Measurements from ENCODE around the gene CD80. TPM values are rescaled to one million over a fixed set of nuclear protein-coding genes. Genes with fewer than 3 reads are reported as not detected.

Gene CD80
- total RNA-seq, 1 experiment from 2014 or later, result 0.12 TPM

DNA sequence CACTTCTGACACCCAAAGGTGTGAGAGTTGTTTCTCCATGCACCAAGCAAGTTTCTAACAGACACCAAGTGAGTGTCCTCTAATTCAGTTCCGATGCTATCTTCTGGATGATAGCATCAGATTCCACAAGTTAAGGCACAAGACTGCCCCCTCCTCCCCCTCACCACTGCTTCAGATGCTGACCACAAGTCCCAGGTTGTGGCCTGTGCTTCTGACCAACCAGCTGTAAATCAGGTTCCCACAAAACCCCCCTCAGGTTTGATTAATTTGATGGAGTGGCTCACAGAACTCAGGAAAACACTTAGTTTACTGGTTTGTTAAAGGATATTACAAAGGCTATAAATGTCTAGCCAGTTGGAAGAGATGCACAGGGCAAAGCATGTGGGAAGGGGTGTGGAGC, 31.3 kb upstream of the CD80 start:
- Histone ChIP-seq H3K4me1 (peaks cover 37% of the 10 kb centered on the region), H3K4me3 (no peak overlapping the region)

DNA sequence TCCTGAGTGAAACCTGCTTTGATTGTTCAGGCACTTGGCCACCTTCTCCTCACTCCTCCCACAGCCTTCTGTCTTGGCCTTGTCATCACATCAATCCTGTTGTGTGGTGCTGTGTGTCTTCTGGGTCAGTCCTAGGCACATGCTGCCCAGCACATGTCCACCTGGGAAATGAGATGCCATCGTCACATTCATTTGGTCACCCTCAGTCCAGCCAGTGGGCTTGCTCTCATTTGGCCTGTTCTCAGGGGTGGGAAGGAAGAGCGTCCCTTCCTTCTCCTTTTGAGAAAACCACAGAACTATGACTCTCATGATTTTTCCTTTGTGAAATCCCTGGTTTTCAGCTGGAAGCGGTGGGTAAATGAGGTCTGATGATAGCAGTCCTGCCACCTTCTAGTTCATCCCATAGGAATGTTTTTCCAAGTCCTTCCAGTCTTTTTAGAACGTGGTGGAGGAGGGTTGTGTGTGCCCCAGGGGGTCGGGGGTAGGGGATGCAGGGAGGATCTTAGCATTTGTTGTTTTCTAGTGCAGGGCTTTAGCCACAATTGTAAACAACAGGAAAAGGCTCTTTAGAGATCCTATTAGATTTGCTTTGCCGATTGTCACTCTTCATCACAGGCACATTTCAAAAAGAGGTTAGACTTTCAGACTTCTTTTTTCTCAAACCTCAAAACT, 29.8 kb upstream of the CD80 start:
- H3K27ac ChIP-seq, result no peak overlapping the region
- H3K9me3 ChIP-seq (replicated peaks), result no peaks in the 10 kb centered on the region
- H3K4me3 ChIP-seq, result no peak overlapping the region

More for the DNA sequence above, 31.3 kb upstream of the CD80 start:
- H3K36me3 ChIP-seq, result no peaks in the 10 kb centered on the region
- no peak for DNase-seq
- H3K27me3 ChIP-seq, result no peaks in the 10 kb centered on the region
- no peaks in the 10 kb centered on the region for H3K9me3 ChIP-seq (replicated peaks)
- H3K27ac ChIP-seq, result no peak overlapping the region

DNA sequence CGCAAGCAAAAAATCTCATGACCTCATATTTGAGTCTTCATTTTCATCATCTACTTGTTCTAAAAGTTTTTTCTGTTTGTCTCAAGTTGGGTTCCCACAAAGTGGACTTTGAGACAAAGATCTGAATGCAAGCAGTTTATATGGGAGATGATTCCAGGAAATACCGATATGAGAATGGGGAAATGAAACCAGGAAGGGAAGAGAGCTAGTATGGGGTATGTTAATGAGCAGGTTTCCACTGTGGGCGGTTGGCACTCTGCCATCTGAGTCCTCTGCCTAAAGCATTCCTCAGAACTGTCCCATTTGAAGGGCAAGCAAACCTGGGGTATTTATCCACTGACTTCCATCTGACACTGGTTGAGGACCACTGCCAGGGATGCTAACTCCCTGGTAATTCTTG, 28.7 kb upstream of the CD80 start:
- Histone ChIP-seq H3K4me1 (peaks cover 31% of the 10 kb centered on the region), H3K4me3 (no peak overlapping the region), H3K27me3 (no peaks in the 10 kb centered on the region), H3K9me3 (replicated peaks) (no peaks in the 10 kb centered on the region), H3K36me3 (no peaks in the 10 kb centered on the region), H3K27ac (no peak overlapping the region; the same call in 1 of the 2 replicates)
- DNase-seq, result peak; percentile 33 to 58

More for the DNA sequence above, 29.8 kb upstream of the CD80 start:
- Histone ChIP-seq H3K36me3 (no peaks in the 10 kb centered on the region), H3K4me1 (peaks cover 31% of the 10 kb centered on the region), H3K27me3 (no peaks in the 10 kb centered on the region)
- no peak for DNase-seq

DNA sequence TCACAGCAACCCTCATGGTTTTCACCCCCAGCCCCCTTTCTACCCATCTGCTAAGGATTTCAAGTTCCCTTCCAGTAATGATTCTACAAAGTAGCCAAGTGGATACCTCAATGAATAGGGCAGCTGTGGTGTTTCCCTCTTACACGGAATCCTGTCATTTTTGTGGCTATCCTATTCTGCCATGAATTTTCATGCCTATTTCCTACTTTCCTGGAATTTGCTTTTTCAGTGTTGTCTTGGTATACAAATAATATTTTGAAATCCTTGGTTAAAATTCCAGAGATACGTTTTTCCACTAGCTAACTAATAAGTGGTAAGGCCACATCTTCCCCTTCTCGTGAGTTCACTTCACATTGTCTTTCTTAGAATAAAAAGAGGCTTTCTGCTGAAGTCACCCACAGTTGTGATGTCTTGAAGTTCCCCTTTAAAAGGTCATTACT, 27.3 kb upstream of the CD80 start:
- Histone ChIP-seq H3K27me3 (no peaks in the 10 kb centered on the region), H3K4me3 (no peak overlapping the region), H3K4me1 (peaks cover 31% of the 10 kb centered on the region), H3K27ac (peak overlapping the region; percentile 67), H3K36me3 (no peaks in the 10 kb centered on the region), H3K9me3 (replicated peaks) (no peaks in the 10 kb centered on the region)
- peak; percentile 39 to 61 for DNase-seq

DNA sequence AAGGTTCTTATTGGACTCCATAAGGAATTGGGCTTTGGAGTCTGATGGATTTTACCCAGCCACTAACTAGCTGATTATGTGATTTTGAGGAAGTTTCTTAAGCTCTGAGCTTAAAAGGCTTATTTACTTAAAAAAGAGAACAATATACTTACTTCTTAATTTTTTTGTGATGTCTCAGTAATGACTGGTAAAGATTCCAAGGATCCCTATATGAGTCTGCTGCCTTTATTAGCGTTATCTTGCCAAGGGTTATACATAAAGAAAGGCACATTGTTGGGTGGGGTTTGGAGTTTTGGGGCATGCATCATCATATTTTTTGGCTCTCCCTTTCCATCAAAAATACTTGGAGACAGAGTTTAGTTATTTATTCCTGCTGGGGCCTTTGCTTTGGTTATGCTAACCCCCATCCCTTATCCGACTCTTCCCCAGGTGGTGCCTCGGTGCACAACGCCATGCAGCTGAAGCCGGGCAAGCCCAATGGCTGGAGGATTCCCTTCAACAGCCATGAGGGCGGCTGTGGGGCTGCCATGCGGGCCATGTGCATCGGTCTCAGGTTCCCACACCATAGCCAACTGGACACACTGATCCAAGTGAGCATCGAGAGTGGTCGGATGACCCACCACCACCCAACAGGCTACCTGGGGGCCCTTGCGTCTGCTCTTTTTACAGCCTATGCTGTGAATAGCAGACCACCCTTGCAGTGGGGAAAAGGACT, 26.6 kb upstream of the CD80 start:
- Histone ChIP-seq H3K27me3 (no peaks in the 10 kb centered on the region), H3K4me1 (peaks cover 31% of the 10 kb centered on the region), H3K9me3 (replicated peaks) (no peaks in the 10 kb centered on the region), H3K4me3 (no peak overlapping the region), H3K27ac (peak overlapping the region; percentile 67), H3K36me3 (no peaks in the 10 kb centered on the region)
- DNase-seq, result no peak

DNA sequence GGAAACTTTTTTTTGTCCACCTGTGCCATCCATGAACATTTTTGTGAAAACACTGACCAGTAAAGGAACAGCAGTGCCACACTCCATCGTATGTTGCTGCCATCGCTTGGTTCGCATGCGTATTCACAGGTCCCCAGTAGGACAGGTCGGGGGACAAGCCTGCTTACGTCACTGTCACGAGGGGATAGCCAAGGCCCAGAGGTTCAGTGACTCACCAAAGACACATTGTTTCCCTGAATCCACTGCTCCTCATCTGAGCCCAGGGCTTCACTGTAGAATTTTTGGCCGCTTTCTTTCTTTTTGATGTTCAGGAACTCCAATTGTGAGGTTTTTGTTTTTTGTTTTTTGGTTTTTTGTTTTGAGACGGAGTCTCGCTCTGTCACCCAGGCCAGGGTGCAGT, 25.8 kb upstream of the CD80 start:
- no peak for DNase-seq
- H3K27me3 ChIP-seq, result no peaks in the 10 kb centered on the region
- H3K4me1 ChIP-seq, result peaks cover 31% of the 10 kb centered on the region
- H3K27ac ChIP-seq, result no peak overlapping the region
- H3K36me3 ChIP-seq, result no peaks in the 10 kb centered on the region
- no peaks in the 10 kb centered on the region for H3K9me3 ChIP-seq (replicated peaks)
- H3K4me3 ChIP-seq, result no peak overlapping the region

DNA sequence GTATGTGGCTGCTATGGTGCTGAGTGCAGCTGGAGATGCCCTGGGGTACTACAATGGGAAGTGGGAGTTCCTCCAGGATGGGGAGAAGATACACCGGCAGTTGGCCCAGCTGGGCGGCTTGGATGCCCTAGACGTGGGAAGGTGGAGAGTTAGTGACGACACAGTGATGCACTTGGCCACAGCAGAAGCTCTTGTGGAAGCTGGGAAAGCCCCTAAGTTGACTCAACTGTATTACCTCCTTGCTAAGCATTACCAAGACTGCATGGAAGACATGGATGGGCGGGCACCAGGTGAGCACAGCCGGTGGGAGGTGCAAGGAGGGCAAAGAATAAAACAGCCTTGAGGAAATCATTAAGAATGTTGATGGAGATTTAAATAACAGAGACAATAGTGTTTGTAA, 22.8 kb upstream of the CD80 start:
- Histone ChIP-seq H3K9me3 (replicated peaks) (no peaks in the 10 kb centered on the region), H3K27me3 (no peaks in the 10 kb centered on the region), H3K4me1 (peaks cover 16% of the 10 kb centered on the region), H3K4me3 (no peak overlapping the region), H3K27ac (no peak overlapping the region), H3K36me3 (no peaks in the 10 kb centered on the region)
- DNase-seq, result no peak

DNA sequence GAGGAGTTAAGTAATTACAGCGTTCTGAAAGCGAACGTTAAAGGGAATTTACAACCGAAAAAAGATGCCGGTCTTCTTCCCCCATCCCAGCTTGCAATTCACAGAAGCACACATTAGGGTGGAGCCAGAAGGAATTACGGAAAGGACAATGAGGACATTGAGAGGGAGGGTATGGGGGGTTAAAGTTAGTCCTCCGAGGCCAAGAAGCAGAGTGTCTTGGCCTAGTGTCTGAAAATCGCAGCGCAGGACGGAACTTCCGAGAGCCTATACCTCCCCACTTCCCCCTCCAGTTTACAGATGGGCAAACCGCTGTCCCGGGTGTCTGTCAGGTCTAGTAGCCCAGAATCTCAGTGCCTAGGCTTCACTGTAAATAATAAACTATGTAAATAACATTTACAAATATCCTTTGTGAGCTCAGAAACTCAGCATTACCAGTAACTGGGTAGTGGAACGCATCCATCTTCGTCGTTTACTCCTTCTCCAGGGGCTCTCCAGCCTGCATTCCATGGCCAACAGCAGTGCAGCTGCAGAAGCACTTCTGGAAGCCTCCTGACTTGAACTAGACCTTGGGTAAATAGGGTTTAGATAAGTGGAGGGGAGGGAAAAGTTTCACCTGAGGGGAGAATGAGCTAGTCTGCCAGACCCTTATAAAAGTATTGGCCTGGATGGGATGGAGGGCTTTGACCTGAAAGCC, 20.8 kb upstream of the CD80 start:
- no peak overlapping the region for H3K27ac ChIP-seq
- no peak for DNase-seq
- no peaks in the 10 kb centered on the region for H3K27me3 ChIP-seq
- no peaks in the 10 kb centered on the region for H3K36me3 ChIP-seq
- H3K4me1 ChIP-seq, result no peaks in the 10 kb centered on the region
- no peak overlapping the region for H3K4me3 ChIP-seq
- H3K9me3 ChIP-seq (replicated peaks), result no peaks in the 10 kb centered on the region

DNA sequence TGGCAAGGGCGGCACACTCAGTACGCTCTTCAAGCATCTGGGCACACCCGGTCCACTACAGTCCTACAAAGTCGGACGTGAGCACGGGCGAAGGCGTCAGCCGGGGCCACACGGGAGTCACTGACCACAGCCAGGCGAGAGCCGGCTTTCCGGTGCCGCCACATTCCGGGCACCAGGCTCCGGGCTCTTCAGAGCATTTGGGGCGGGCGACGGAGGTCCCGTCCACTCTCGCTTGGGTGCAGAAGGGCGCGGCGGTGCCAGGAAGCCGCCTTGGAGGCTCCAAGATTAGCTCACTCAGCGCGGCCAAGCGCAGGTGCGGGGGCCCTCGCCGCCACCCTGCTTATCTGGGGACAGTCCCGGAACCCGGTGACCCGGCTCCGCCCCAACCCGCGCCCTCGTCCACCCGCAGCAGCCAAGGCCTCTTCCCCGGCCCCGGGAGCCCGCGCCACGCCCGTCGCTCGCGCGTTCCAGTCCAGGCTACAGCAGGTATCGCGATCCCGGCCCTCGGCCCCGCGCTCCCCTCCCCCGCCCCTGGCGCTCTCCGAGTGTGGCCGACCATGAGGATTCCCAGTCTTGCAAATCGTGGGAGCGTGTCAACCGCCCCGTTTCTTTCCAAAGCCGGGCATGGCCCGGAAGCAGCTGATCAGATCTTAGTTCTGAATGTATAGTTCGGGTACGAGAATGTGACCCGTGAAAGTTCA, 20.1 kb upstream of the CD80 start, which contains the start of gene ADPRH:
Gene ADPRH (plus strand): TSS at position 127 of the 701 bp plus-strand sequence. CDS start 2,678 bp downstream, outside the sequence.
- DNase-seq, result no peak
- H3K27me3 ChIP-seq, result no peaks in the 10 kb centered on the region
- H3K4me1 ChIP-seq, result no peaks in the 10 kb centered on the region
- no peak within 1 kb of the TSS for H3K4me3 ChIP-seq
- H3K9me3 ChIP-seq (replicated peaks), result no peaks in the 10 kb centered on the region
- H3K36me3 ChIP-seq, result no peaks in the 10 kb centered on the region
- no peak within 1 kb of the TSS for H3K27ac ChIP-seq

DNA sequence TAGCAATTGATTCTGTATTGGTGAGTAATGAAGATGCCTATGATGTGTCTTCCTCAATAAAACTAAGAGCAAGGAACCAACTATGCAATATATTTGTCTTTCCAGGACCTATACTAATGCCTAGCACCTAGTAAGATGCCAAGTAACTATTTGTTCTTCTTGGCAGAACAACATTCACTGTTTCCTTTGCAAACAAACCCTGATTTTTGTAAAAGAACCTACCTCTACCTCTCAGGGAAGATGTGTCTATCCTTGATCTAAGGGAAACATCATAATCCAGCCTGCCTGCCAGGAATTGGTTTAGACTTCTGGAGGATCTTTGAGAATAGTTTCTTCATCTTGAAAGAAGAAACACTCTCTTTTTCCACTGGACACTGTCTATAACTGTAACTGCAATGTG, 16.1 kb upstream of the CD80 start:
- Histone ChIP-seq H3K36me3 (no peaks in the 10 kb centered on the region), H3K9me3 (replicated peaks) (0 out of 2 replicates have a peak, but pooled peaks cover 2% of the 10 kb centered on the region), H3K4me1 (no peaks in the 10 kb centered on the region), H3K27ac (no peak overlapping the region), H3K27me3 (no peaks in the 10 kb centered on the region), H3K4me3 (no peak overlapping the region)
- DNase-seq, result no peak

DNA sequence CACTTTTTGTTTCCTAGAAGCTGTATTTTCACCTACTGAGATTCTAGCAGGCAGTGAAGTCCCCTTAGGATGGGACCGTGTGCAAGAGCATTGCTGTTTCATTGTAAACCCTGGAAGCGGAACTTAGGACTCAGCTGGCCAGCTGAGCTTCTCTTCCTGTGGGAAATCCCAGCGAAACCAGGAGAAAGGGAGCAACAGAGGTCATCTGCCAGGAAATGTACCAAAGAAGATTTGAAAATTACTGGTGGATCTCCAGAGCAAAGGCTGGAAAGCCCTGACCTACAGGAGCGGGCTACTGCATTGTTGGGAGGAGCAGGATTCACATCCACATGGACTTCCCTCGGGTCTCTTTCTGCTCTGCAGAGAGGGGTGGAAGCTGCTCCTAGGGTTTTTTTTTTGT, 12.3 kb upstream of the CD80 start:
- H3K36me3 ChIP-seq, result no peaks in the 10 kb centered on the region
- no peak overlapping the region for H3K4me3 ChIP-seq
- no peaks in the 10 kb centered on the region for H3K4me1 ChIP-seq
- no peaks in the 10 kb centered on the region for H3K27me3 ChIP-seq
- H3K9me3 ChIP-seq (replicated peaks), result 0 out of 2 replicates have a peak, but pooled peaks cover 2% of the 10 kb centered on the region
- H3K27ac ChIP-seq, result no peak overlapping the region
- no peak for DNase-seq

DNA sequence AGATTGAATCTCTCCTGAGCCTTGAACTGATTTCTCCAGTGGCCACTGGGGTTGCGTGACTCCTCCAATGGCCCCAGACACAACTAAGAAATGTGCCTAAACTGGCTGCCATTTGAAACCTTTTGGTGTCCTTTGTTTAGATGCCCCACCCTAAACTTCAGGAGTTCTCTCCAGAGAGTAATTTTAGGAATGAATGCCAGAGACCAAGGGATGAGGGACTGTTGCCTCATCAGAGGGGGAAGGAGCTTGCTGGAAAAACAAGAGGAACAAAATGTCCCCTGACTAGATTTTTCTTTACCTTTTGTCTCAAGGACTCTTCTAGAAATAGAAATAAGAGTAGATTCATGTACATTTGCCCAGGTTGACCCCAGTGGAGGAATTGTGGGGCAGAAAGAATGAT, 11.8 kb upstream of the CD80 start:
- DNase-seq, result no peak
- H3K27me3 ChIP-seq, result no peaks in the 10 kb centered on the region

DNA sequence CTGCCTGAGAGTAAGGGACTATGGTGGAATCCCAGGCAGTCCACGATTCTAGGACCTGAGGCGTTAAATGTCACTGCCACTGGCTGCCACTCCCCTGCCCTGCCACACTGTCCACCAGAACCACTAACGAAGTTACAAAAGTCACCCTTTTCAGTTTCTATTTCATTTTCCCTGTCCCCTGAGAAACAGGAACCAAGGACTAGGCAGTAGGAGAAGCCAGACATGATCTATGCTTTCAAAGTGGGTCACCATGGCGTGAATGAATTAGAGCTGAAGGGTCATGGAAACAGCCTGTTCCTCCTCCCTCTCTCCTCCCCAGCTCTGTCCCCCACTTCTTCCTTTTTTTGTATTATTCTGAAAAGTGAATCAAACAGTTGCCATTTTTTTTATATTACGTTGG, 10.8 kb upstream of the CD80 start:
- Histone ChIP-seq H3K4me1 (no peaks in the 10 kb centered on the region), H3K9me3 (replicated peaks) (0 out of 2 replicates have a peak, but pooled peaks cover 2% of the 10 kb centered on the region), H3K27ac (no peak overlapping the region), H3K36me3 (no peaks in the 10 kb centered on the region), H3K4me3 (no peak overlapping the region), H3K27me3 (no peaks in the 10 kb centered on the region)
- DNase-seq, result no peak

More for the DNA sequence above, 11.8 kb upstream of the CD80 start:
- Histone ChIP-seq H3K36me3 (no peaks in the 10 kb centered on the region), H3K27ac (no peak overlapping the region), H3K4me1 (no peaks in the 10 kb centered on the region), H3K9me3 (replicated peaks) (0 out of 2 replicates have a peak, but pooled peaks cover 2% of the 10 kb centered on the region), H3K4me3 (no peak overlapping the region)

DNA sequence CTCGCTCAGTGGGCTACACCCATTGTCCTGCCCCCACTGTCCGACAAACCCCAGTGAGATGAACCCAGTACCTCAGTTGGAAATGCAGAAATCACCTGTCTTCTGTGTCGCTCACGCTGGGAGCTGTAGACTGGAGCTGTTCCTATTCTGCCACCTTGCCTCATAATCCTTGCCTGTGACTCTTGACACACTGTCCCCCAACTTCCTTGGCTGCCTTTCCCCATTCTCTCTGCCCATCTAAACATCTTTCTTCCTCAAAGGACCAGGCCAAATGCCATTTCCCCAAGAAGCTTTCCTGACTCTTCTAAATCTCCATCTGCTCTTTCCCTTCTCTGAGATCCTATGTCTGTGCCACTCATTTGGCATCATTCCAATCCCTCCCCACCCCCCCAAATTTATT, 9.7 kb upstream of the CD80 start:
- Histone ChIP-seq H3K27ac (no peak overlapping the region), H3K27me3 (no peaks in the 10 kb centered on the region), H3K4me1 (no peaks in the 10 kb centered on the region), H3K36me3 (no peaks in the 10 kb centered on the region), H3K4me3 (no peak overlapping the region), H3K9me3 (replicated peaks) (0 out of 2 replicates have a peak, but pooled peaks cover 2% of the 10 kb centered on the region)
- no peak for DNase-seq
